ENCODE results near the gene ARMC3. TPM values are rescaled to one million over a fixed set of nuclear protein-coding genes. Genes with fewer than 3 reads are reported as not detected.

Gene ARMC3, protein sequence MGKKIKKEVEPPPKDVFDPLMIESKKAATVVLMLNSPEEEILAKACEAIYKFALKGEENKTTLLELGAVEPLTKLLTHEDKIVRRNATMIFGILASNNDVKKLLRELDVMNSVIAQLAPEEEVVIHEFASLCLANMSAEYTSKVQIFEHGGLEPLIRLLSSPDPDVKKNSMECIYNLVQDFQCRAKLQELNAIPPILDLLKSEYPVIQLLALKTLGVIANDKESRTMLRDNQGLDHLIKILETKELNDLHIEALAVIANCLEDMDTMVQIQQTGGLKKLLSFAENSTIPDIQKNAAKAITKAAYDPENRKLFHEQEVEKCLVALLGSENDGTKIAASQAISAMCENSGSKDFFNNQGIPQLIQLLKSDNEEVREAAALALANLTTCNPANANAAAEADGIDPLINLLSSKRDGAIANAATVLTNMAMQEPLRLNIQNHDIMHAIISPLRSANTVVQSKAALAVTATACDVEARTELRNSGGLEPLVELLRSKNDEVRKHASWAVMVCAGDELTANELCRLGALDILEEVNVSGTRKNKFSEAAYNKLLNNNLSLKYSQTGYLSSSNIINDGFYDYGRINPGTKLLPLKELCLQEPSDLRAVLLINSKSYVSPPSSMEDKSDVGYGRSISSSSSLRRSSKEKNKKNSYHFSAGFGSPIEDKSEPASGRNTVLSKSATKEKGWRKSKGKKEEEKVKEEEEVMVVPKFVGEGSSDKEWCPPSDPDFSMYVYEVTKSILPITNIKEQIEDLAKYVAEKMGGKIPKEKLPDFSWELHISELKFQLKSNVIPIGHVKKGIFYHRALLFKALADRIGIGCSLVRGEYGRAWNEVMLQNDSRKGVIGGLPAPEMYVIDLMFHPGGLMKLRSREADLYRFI
- 16.4 TPM for total RNA-seq

DNA sequence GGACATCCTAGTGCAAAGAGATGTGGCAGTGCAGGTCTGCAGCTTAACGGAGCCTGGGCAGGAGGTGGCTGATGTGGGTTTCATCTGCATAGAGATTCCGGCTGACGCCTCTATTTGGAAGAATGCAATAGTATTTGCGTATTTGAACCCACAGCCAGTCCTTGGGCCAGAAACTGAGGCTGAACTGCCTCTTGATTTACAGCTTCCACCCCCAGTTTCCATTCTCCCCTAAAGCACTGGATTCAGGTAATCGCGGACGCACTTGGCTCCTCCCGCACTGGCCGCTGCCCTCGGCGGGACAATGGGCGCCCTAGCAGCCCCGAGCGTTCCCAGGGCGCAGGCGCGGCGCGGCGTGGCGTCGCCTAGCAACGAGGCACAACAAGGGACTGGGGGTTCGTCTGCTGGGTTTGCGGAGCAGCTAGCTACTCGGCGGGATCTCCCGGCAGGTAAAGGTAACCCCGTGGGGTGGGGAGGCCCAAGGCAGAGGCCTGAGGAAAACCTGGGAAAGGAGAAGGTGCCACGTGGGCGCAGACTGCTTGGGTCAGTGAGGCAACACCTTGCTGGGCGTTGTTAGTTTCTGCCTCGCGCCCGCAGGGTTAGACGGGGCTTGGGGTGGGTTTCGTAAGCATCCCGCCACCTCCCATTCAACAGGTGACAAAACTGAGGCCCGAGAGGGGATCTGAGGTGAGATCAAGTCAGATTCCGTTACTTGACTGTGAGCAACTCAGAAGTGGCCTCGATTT lies at the start of gene ARMC3:
Gene ARMC3 (plus strand): TSS at position 393 of the 743 bp plus-strand sequence. CDS start 3,944 bp downstream, outside the sequence.

Small RNA genes within 50 kb of the gene (small RNA-seq; reads per million reads assigned to genes)
- not detected for gene RNA5SP304

Other genes starting within 250 kb of the ARMC3 start
- gene PIP4K2A, start 213.5 kb upstream of the ARMC3 start, total RNA-seq = 33.7 TPM
- 27.2 TPM for gene MSRB2, start 167.5 kb downstream of the ARMC3 start, total RNA-seq